IMR-90 (cell line): Measurements from ENCODE around the gene MROH7. TPM values are rescaled to one million over a fixed set of nuclear protein-coding genes. Genes with fewer than 3 reads are reported as not detected.

Experiments
- ATAC-seq: fragments of 200-7000 bp; cut with Tn5 transposase; 2 replicates; pipeline ENCODE4 v1.9.1; 2020; ENCODE audit warnings: low read depth, mild to moderate bottlenecking, moderate library complexity
- BruUV-seq: library from RNA; stranded (reverse); fragments of 400-500 nt; replicated peaks from 2 replicates; lab custom pipeline; 2021; lab: Mats Ljungman, UMichigan
- CTCF ChIA-PET: fragments of 300-600 bp; formaldehyde crosslinking; extraction: SDS; loops from one replicate; lab custom pipeline; 2021; ENCODE audit warnings: antibody characterized with exemption; lab: Yijun Ruan, JAX
- POLR2A ChIA-PET: fragments of 300-600 bp; sonication (Branson Sonifier 250); formaldehyde crosslinking; loops from one replicate; lab custom pipeline; 2022; ENCODE audit warnings: antibody characterized with exemption; ENCODE audit not compliant: unreplicated experiment; lab: Charles Lee
- DNase-seq: peaks from one replicate; pipeline ENCODE4 v3.0.0; 2013
- H2AFZ ChIP-seq: replicated peaks from 2 replicates; pipeline ENCODE3; 2013; ENCODE audit warnings: low read length, mild to moderate bottlenecking; ENCODE audit not compliant: poor library complexity
- H2AK5ac ChIP-seq: 2 replicates; pipeline ENCODE4 v1.6.1; 2013; ENCODE audit warnings: low read depth, low read length, inconsistent platforms
- H2AK9ac ChIP-seq: replicated peaks from 2 replicates; pipeline ENCODE3; 2013; ENCODE audit warnings: mild to moderate bottlenecking, low read depth, low read length, moderate library complexity; ENCODE audit not compliant: poor library complexity
- H2BK120ac ChIP-seq: 2 replicates; pipeline ENCODE4 v1.6.1; 2013; ENCODE audit warnings: low read depth, low read length, inconsistent platforms
- H2BK15ac ChIP-seq: 3 replicates; pipeline ENCODE4 v1.6.1; 2013; ENCODE audit warnings: low read depth, low read length, inconsistent platforms
- H2BK20ac ChIP-seq: 2 replicates; pipeline ENCODE4 v1.6.1; 2013; ENCODE audit warnings: low read depth, mild to moderate bottlenecking, inconsistent platforms, low read length, moderate library complexity
- H2BK5ac ChIP-seq: 2 replicates; pipeline ENCODE4 v1.6.1; 2013; ENCODE audit warnings: mild to moderate bottlenecking, low read depth, low read length, inconsistent platforms; ENCODE audit not compliant: poor library complexity, severe bottlenecking
- H3K14ac ChIP-seq: replicated peaks from 2 replicates; pipeline ENCODE4 v1.6.1; 2013; ENCODE audit warnings: low read depth, low read length, inconsistent platforms
- H3K18ac ChIP-seq: 2 replicates; pipeline ENCODE4 v1.6.1; 2013; ENCODE audit warnings: low read depth, low read length, control low read depth
- H3K23ac ChIP-seq: 2 replicates; pipeline ENCODE4 v1.6.1; 2013; ENCODE audit warnings: low read depth, low read length, inconsistent platforms
- H3K27ac ChIP-seq: 2 replicates; pipeline ENCODE4 v1.5.1; 2013; ENCODE audit warnings: mild to moderate bottlenecking, control low read depth, low read length; ENCODE audit not compliant: insufficient read depth
- H3K27me3 ChIP-seq: 2 replicates; pipeline ENCODE4 v1.6.1; 2013; ENCODE audit warnings: low read length; ENCODE audit not compliant: control insufficient read depth, insufficient read depth
- H3K36me3 ChIP-seq: 2 replicates; pipeline ENCODE4 v1.6.1; 2013; ENCODE audit warnings: low read length, mixed read lengths; ENCODE audit not compliant: control insufficient read depth, insufficient read depth
- H3K4ac ChIP-seq: 2 replicates; pipeline ENCODE4 v1.6.1; 2013; ENCODE audit warnings: low read depth, low read length, inconsistent platforms
- H3K4me1 ChIP-seq: 2 replicates; pipeline ENCODE4 v1.6.1; 2013; ENCODE audit warnings: low read length, mixed read lengths; ENCODE audit not compliant: control insufficient read depth, insufficient read depth
- H3K4me2 ChIP-seq: 2 replicates; pipeline ENCODE4 v1.6.1; 2013; ENCODE audit warnings: low read depth, mild to moderate bottlenecking, control low read depth, low read length, moderate library complexity
- H3K4me3 ChIP-seq: 2 replicates; pipeline ENCODE4 v1.5.1; 2013; ENCODE audit warnings: low read depth, mild to moderate bottlenecking, control low read depth, low read length, moderate library complexity; ENCODE audit not compliant: insufficient read depth
- H3K56ac ChIP-seq: 2 replicates; pipeline ENCODE4 v1.6.1; 2013; ENCODE audit warnings: low read length, inconsistent platforms; ENCODE audit not compliant: insufficient read depth; ENCODE audit errors: extremely low read depth
- H3K79me1 ChIP-seq, 2 experiments: 2 replicates each; pipeline ENCODE4 v1.6.1; 2013; ENCODE audit warnings: low read length in 2 of 2, inconsistent platforms in 1 of 2, low read depth in 1 of 2
- H3K9ac ChIP-seq: 2 replicates; pipeline ENCODE4 v1.6.1; 2013; ENCODE audit warnings: low read depth, low read length, control low read depth
- H3K9me1 ChIP-seq: 2 replicates; pipeline ENCODE4 v1.6.1; 2013; ENCODE audit warnings: low read length, inconsistent platforms; ENCODE audit not compliant: insufficient read depth
- H3K9me3 ChIP-seq: 2 replicates; pipeline ENCODE4 v1.6.1; 2013; ENCODE audit warnings: low read length; ENCODE audit not compliant: control insufficient read depth, insufficient read depth
- H4K20me1 ChIP-seq: 2 replicates; pipeline ENCODE4 v1.6.1; 2013; ENCODE audit warnings: low read length, inconsistent platforms; ENCODE audit not compliant: insufficient read depth
- H4K5ac ChIP-seq: 2 replicates; pipeline ENCODE4 v1.6.1; 2013; ENCODE audit warnings: mild to moderate bottlenecking, low read depth, low read length, control low read depth
- H4K8ac ChIP-seq, 2 experiments: 2 replicates each; pipeline ENCODE4 v1.6.1; 2013; ENCODE audit warnings: low read depth in 2 of 2, low read length in 2 of 2, control low read depth in 1 of 2, inconsistent platforms in 1 of 2
- H4K91ac ChIP-seq: 2 replicates; pipeline ENCODE4 v1.6.1; 2013; ENCODE audit warnings: low read depth, low read length, inconsistent platforms; ENCODE audit not compliant: insufficient read depth
- CHD1 ChIP-seq: IDR thresholded peaks from 2 replicates; pipeline ENCODE4 v1.6.1; 2012; ENCODE audit warnings: low read depth, low read length, improper control_type of control experiment
- MXI1 ChIP-seq: IDR thresholded peaks from 2 replicates; pipeline ENCODE4 v1.6.1; 2012; ENCODE audit warnings: low read depth, mild to moderate bottlenecking, low read length, moderate library complexity, borderline replicate concordance
- POLR2A ChIP-seq: IDR thresholded peaks from 2 replicates; pipeline ENCODE4 v1.6.1; 2012; ENCODE audit warnings: mild to moderate bottlenecking, low read depth, low read length
- WGBS, 2 experiments: methylation state at CpG; one replicate each; pipeline versions ENCODE4 v1.1.5 to v1.1.7; 2013; ENCODE audit warnings: missing lambda C conversion rate in 2 of 2; ENCODE audit not compliant: insufficient read length in 1 of 2; ENCODE audit errors: extremely low coverage in 2 of 2; 5-methylcytosine and 5-hydroxymethylcytosine counted together
- dilution Hi-C: fragments of 300-500 bp; cut with HindIII; formaldehyde crosslinking; loops from one replicate; pipeline ENCODE4 v1.14.3; 2018; ENCODE audit warnings: low sequenced_read_pairs; ENCODE audit not compliant: unreplicated experiment
- in situ Hi-C: fragments of 300-500 bp; cut with MboI; formaldehyde crosslinking; loops from 3 replicates; pipeline ENCODE4 v1.14.3; 2019; ENCODE audit warnings: low sequenced_read_pairs, inconsistent platforms, mixed read lengths
- intact Hi-C: fragments of 100-400 bp; cut with micrococcal nuclease; formaldehyde crosslinking; loops from 2 replicates; pipeline ENCODE4 v1.10.0; 2022
- polyA plus RNA-seq, 3 experiments: library from polyadenylated mRNA; depleted of rRNA; stranded (reverse); fragments of >200 nt; gene quantifications; 2 replicates each; pipeline ENCODE4 v1.2.3, GENCODE V29; 2012; ENCODE audit warnings: low replicate concordance in 1 of 3
- total RNA-seq: library from RNA; depleted of rRNA; stranded (reverse); fragments of >200 nt; gene quantifications from 2 replicates; pipeline ENCODE4 v1.2.3, GENCODE V29; 2012

Gene MROH7
- total and polyA plus RNA-seq, 2 of the 4 experiments (the other 2 are of a cell fraction) = not detected

- TF ChIP-seq MXI1 = no peak
Measured at GRCh38 chr1:54754486-54755285, 113.1 kb downstream of the MROH7 start (continued).

DNA sequence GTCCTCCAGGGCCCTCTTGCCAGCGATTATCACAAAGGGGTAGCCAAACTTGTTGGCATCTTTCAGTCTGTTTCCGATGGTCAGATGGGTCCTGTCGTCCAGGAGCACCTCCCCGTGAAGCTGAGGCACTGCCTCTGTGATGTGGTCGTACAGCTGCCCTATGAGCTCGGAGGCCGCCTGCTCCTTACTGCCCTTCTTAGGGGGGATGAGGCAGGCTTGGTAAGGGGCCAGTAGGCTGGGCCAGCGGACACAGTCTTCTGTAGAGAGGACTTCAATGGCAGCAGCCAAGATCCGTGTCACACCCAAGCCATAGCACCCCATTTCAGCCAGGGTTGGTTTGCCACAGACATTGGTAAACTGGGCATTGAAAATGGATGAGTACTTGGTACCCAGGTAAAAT, 116.2 kb downstream of the MROH7 start:
- no peak overlapping the region for H2AK9ac ChIP-seq
- in situ Hi-C loops = no loop called here

More for the DNA sequence above, 116.2 kb downstream of the MROH7 start:
- Histone ChIP-seq H3K9me3 (no peaks in the 10 kb centered on the region), H3K27me3 (no peaks in the 10 kb centered on the region), H3K4me2 (no peak overlapping the region), H3K14ac (no peak overlapping the region), H3K36me3 (peaks cover 12% of the 10 kb centered on the region), H3K56ac (no peak overlapping the region), H3K4me3 (no peak overlapping the region), H3K18ac (no peak overlapping the region), H3K9ac (no peak overlapping the region), H2BK15ac (no peak overlapping the region), H4K91ac (no peak overlapping the region), H4K20me1 (no peaks in the 10 kb centered on the region; the same call in 1 of the 2 replicates), H2BK5ac (no peak overlapping the region), H3K4me1 (no peaks in the 10 kb centered on the region), H2AFZ (no peak overlapping the region), H3K9me1 (no peaks in the 10 kb centered on the region; the same call in 1 of the 2 replicates), H3K27ac (no peak overlapping the region), H2BK120ac (no peak overlapping the region), H3K4ac (no peak overlapping the region), H4K5ac (no peak overlapping the region), H3K79me1 (peaks cover 8 to 18% of the 10 kb centered on the region in 2 experiments), H4K8ac (no peak overlapping the region), H3K23ac (no peak overlapping the region), H2AK5ac (no peak overlapping the region), H2BK20ac (no peak overlapping the region)
- no TSS peak for BruUV-seq
- no peak for DNase-seq
- POLR2A ChIA-PET = no interaction called here
- dilution Hi-C loops = no loop called here
- intact Hi-C loops = no loop called here
- 100% methylated on average over 1 of the region's 9 CpGs; no CpG with 5 or more reads in 1 of the 2 experiments for WGBS, 2 experiments
- ATAC-seq = no peak
- TF ChIP-seq POLR2A (no peak), MXI1 (no peak), CHD1 (no peak)
- CTCF ChIA-PET = interaction anchor here (0.5 kb wide), 1 partner anchor 95 kb away, joined by 3 read pairs; no protein-coding TSS in a partner anchor
